ENCODE results near the gene ELF5.

DNA sequence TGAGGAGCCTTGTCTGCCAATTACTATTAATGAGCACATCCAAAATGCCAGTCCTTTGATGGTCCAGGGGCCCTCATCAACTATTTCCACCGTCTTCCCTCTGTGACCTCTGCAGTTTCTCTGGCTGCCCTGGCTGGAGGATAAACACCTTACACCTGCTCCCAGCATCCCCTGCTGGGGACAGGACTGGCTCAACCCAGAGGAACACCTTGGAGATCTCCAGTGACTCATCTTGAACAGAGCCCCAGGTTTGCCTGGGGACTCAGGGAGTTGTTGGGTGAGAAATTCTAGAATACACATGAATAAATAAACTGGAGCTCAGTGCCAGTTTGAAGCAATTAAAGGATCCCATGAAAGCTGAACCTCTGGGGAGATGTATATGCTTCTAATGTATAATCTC is 24.0 kb upstream of the ELF5 start:
- TF ChIP-seq POLR2AphosphoS5 (IDR thresholded peaks at IDR 0.05): no peak
- TF ChIP-seq, protein P1, sequence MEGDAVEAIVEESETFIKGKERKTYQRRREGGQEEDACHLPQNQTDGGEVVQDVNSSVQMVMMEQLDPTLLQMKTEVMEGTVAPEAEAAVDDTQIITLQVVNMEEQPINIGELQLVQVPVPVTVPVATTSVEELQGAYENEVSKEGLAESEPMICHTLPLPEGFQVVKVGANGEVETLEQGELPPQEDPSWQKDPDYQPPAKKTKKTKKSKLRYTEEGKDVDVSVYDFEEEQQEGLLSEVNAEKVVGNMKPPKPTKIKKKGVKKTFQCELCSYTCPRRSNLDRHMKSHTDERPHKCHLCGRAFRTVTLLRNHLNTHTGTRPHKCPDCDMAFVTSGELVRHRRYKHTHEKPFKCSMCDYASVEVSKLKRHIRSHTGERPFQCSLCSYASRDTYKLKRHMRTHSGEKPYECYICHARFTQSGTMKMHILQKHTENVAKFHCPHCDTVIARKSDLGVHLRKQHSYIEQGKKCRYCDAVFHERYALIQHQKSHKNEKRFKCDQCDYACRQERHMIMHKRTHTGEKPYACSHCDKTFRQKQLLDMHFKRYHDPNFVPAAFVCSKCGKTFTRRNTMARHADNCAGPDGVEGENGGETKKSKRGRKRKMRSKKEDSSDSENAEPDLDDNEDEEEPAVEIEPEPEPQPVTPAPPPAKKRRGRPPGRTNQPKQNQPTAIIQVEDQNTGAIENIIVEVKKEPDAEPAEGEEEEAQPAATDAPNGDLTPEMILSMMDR (IDR thresholded peaks at IDR 0.05): no peak
- no peak for TF ChIP-seq POLR2A (IDR thresholded peaks at IDR 0.05; ENCODE audit: low read depth)
- TF ChIP-seq EP300 (IDR thresholded peaks at IDR 0.05): no peak
